ENCODE data around the gene IL22RA2. TPM values are rescaled to one million over a fixed set of nuclear protein-coding genes. Genes with fewer than 3 reads are reported as not detected.

Gene IL22RA2
- total RNA-seq, 1 donor from 2014 or later: not detected

DNA sequence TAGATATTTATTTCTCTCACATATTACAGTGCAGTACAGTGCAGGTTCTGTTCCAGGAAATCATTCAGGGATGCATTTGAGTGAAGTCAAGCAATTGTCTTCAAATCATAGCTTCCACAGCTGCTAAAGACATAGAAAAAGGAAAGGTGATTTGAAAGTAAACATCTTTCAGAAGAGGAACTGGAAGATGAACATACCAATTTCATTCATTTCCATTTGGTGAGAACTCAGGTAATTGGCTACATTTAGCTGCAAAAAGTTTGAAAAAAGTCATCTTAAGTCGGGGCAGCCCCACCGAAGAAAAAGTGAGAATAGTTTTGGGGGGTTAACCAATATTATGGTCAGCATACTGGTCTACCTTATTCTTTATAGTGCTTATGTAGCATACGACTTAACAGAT is 67.3 kb downstream of the IL22RA2 start:
- Histone ChIP-seq H3K4me3 (no peak overlapping the region), H3K27me3 (no peaks in the 10 kb centered on the region), H3K9me3 (no peaks in the 10 kb centered on the region), H3K4me1 (peaks cover 7% of the 10 kb centered on the region), H3K27ac (no peak overlapping the region), H3K36me3 (no peaks in the 10 kb centered on the region)
- intact Hi-C loops (cut with DNase I): no loop called here
- TF ChIP-seq, protein P1, sequence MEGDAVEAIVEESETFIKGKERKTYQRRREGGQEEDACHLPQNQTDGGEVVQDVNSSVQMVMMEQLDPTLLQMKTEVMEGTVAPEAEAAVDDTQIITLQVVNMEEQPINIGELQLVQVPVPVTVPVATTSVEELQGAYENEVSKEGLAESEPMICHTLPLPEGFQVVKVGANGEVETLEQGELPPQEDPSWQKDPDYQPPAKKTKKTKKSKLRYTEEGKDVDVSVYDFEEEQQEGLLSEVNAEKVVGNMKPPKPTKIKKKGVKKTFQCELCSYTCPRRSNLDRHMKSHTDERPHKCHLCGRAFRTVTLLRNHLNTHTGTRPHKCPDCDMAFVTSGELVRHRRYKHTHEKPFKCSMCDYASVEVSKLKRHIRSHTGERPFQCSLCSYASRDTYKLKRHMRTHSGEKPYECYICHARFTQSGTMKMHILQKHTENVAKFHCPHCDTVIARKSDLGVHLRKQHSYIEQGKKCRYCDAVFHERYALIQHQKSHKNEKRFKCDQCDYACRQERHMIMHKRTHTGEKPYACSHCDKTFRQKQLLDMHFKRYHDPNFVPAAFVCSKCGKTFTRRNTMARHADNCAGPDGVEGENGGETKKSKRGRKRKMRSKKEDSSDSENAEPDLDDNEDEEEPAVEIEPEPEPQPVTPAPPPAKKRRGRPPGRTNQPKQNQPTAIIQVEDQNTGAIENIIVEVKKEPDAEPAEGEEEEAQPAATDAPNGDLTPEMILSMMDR (IDR thresholded peaks at IDR 0.05): no peak
- no peak for TF ChIP-seq POLR2A (IDR thresholded peaks at IDR 0.05)
- no peak for TF ChIP-seq POLR2AphosphoS5 (IDR thresholded peaks at IDR 0.05; ENCODE audit: insufficient read depth in 1 of 2, low read depth in 1 of 2)
- DNase-seq (ENCODE audit: extremely low spot score in 2 of 2): no peak

DNA sequence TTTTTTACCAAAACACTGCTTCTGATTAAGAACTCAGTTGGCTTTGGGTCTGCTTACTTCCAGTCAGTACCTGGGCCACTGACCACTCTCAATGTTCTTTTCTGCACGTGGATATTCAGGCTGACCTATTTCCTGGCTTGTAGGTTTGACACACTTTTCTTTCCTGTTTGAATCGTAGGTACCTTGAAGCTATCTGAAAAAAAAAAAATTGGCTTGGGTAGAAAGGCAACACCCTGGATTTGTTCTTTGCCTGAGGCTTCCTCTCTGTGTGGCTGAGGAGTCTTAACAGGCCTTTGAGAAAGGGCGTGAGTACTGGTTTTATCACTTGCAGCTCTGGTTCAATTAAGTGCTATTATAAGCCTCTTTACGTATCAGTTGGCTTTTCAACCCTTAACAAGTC is 68.1 kb downstream of the IL22RA2 start:
- Histone ChIP-seq H3K27ac (no peak overlapping the region), H3K4me3 (no peak overlapping the region), H3K4me1 (peaks cover 7% of the 10 kb centered on the region), H3K36me3 (no peaks in the 10 kb centered on the region), H3K9me3 (no peaks in the 10 kb centered on the region), H3K27me3 (no peaks in the 10 kb centered on the region)
- no peak for DNase-seq (ENCODE audit: extremely low spot score in 2 of 2)
- TF ChIP-seq, protein P1 (IDR thresholded peaks at IDR 0.05): no peak
- peak in 1 of 2 donors; percentile 79 for TF ChIP-seq POLR2AphosphoS5 (IDR thresholded peaks at IDR 0.05; ENCODE audit: insufficient read depth in 1 of 2, low read depth in 1 of 2)
- intact Hi-C loops (cut with DNase I): no loop called here

GRCh38 chr6:137104926-137105325 is 68.5 kb downstream of the IL22RA2 start:
- no peak for DNase-seq (ENCODE audit: extremely low spot score in 2 of 2)
- no peak overlapping the region for H3K27ac ChIP-seq

GRCh38 chr6:137102851-137103492 is 70.5 kb downstream of the IL22RA2 start:
- Histone ChIP-seq H3K4me1 (peaks cover 7% of the 10 kb centered on the region), H3K4me3 (no peak overlapping the region), H3K27ac (no peak overlapping the region), H3K27me3 (no peaks in the 10 kb centered on the region), H3K9me3 (no peaks in the 10 kb centered on the region), H3K36me3 (no peaks in the 10 kb centered on the region)
- TF ChIP-seq POLR2A (IDR thresholded peaks at IDR 0.05) (no peak), POLR2AphosphoS5 (IDR thresholded peaks at IDR 0.05; ENCODE audit: insufficient read depth in 1 of 2, low read depth in 1 of 2) (no peak)
- TF ChIP-seq, protein P1 (IDR thresholded peaks at IDR 0.05): no peak
- no peak for DNase-seq (ENCODE audit: extremely low spot score in 2 of 2)
- intact Hi-C loops (cut with DNase I): no loop called here

More at GRCh38 chr6:137104926-137105325, 68.5 kb downstream of the IL22RA2 start:
- Histone ChIP-seq H3K36me3 (no peaks in the 10 kb centered on the region), H3K27me3 (no peaks in the 10 kb centered on the region), H3K4me3 (no peak overlapping the region), H3K9me3 (no peaks in the 10 kb centered on the region), H3K4me1 (peaks cover 7% of the 10 kb centered on the region)
- intact Hi-C loops (cut with DNase I): no loop called here
- TF ChIP-seq POLR2A (IDR thresholded peaks at IDR 0.05): no peak
- TF ChIP-seq, protein P1 (IDR thresholded peaks at IDR 0.05): no peak

GRCh38 chr6:137102050-137102848 is 71.2 kb downstream of the IL22RA2 start:
- TF ChIP-seq, protein P1 (IDR thresholded peaks at IDR 0.05): no peak
- TF ChIP-seq POLR2AphosphoS5 (IDR thresholded peaks at IDR 0.05; ENCODE audit: insufficient read depth in 1 of 2, low read depth in 1 of 2): peak in 1 of 2 donors; percentile 9
- intact Hi-C loops (cut with DNase I): no loop called here
- no peaks in the 10 kb centered on the region for H3K27me3 ChIP-seq
- peaks cover 7% of the 10 kb centered on the region for H3K4me1 ChIP-seq
- H3K4me3 ChIP-seq: no peak overlapping the region
- no peak for DNase-seq (ENCODE audit: extremely low spot score in 2 of 2)
- H3K9me3 ChIP-seq: no peaks in the 10 kb centered on the region
- no peaks in the 10 kb centered on the region for H3K36me3 ChIP-seq
- no peak overlapping the region for H3K27ac ChIP-seq
